HUDEP-2 (cell line): ENCODE measurements around the gene SESN3.
"Not testable (repeated sequence)": the region's sequence is repeated elsewhere in the genome, so short reads cannot be mapped to it uniquely, and the experiment has no call there.

ENCODE experiments used
- DNase-seq, 76 experiments: peaks; one replicate each; lab custom pipeline; 2025; ENCODE audit not compliant: unreplicated experiment in 76 of 76; lab: John Stamatoyannopoulos, UW

The SESN3 gene

DNA sequence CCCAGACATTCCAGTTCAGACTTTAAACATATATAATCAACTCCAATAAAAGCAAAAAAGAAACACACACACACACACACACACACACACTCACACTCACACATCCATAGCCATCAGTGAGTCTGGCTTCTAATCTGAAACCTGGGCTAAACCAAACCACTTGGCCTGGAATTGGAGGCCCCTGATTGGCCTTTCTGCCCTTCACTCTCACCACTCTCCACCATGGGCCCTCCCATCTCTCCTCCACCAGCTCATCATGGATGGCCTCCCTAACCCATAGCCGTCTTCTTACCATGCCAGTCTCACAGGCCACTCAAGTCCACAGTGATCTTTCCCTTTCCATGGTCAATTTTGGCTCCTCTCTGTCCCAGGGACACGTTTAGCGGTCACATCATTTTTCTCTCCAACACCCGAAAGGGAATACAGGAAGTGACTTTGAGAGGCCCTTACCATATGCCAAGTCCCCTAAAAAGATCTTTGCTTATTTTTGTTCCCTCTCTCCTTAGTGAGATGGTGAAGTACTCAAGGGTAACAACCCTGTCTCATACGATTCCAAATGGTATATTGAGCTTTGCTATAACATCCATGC, 74.8 kb downstream of the SESN3 start:
- peak in 1 of 76 experiments; percentile 7 for DNase-seq

DNA sequence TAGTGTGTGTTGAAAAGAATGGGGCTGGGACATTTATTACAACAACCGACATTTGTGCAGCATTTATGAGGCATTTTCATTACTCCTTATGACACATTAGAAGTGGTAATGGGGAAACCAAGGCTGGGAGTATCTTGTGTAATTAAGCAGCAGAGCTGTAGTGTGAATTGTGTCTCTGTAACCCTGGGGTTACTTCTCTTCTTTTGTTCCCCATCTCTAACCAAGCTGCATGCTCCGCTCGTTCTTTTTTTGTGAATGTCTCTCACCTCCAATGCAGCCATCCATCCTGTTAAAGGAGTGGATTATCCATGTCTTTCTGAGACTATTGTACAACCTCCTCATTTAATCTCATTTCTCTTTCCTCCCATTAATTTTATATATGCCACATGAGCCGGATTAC, 75.6 kb downstream of the SESN3 start:
- DNase-seq, result no peak

DNA sequence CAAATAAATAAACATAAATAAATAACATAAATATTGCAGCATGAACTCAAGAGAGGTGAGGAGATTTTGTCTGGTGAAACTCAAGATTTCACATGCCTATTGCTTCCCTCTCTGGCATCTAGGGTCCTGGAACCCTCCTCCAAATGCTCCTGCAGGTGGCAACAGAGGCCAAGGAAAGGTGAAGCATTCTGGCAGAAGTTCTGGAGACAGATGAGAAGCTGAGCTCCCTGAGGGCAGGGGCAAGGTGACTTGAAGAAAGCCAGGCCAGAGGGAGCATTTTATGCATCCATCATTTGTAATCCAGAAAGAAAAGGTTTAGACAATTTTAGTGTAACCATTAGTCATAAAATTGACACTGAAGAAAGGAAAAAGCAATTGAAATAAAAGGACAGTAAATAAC, 76.5 kb downstream of the SESN3 start:
- peak in 66 of 76 experiments; percentile 11 to 81 (median 52) for DNase-seq

DNA sequence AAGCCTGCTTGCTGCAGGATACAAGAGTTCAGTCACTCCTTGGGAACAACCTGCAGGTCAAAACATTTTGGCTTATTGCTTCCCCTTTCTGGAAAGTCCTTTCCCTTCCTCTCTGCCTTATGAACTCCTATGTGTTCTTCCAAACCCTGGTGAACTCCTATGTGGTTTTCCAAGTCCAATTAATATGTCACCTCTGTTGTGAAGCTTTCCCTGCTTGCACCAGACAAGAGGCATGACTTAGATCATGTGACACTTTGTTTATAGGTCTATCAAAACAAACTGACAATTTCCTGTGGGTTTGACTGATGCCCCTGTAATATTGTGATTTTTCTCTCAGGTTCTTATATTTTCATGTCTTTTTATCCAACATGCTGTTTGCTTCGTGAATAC, 77.2 kb downstream of the SESN3 start:
- DNase-seq, result peak in 5 of 76 experiments; percentile 12 to 58 (median 35)

DNA sequence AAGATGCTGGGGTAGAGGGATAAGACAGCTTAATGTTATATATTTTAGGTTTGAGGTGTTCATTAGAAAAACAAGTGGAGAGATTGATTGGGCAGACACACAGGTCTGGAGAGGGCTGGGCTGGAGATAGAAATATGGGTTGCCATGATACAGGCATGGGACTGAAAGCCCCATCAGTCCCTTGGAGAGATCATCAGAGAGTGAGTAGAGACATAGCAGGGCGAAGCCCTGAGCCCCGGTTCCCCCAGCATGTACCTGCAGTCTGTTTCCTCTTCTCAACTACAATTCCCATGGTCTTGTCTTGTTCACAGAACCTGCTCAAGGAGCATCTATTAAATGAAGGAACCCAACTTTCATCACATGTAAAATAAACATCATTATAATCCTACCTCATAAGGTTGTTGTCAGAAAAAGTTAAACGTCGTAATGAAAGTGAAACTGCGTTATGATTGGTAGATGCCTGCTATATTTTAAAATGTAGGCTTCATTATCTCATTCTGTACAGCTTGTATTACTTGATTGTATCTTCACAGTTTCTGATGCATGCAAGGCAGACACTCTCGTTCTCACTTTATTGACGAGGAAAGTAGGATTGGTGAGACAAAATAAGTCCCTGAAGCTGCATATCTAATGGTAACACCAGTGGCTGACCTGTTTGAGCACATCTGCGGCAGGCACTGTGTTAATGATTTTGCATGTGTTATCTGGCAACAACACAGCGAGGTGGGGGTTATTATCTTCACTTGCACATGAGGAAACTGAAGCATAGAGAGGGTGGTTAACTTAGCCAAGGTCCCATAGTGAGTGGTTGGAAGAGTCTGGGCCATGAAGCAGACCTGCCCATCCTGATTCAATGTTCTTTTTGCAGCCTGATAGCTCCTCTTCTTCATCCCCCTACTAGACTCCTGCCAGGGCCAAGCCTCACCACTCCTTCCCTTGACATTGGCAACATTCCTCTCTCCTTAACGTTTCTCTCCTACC, 77.8 kb downstream of the SESN3 start:
- peak in 75 of 76 experiments; percentile 20 to 98 (median 87) for DNase-seq

DNA sequence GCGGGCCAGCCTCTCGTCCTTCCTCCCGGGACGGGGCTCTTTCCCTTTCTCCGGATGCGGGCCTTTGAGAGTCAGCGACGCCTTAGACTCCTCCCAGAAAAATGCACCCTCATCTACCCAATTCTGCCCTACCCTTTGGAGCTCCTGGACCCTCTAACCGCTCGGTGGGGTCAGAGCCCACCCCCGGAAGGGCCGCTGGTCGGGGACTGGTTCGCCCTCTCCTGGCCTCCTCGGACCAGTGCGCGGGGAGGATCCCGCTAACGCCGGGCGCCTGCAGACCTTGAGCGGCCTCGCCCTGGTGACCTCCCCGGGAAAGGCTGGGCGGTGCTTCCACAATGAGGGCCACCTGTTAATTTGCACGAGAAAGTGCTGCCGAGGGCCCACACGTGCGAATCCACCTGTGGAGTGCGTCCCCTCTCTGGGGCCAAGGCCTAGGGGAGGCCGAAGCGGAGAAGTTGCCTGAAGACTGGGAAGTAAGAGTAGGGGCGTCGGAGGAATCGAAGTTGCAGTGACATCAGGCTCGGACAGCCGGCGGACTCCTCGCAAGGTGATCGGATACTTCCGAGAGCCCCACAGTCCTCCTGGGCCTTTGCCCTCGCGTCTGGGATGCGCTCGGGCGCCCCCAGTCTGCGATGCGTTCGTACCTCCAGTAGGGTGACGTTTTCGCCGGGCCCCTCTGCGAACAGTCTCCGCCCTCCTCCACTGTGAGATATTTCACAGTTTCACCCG, 79.9 kb downstream of the SESN3 start:
- peak in 75 of 76 experiments; percentile 47 to 96 (median 91) for DNase-seq

DNA sequence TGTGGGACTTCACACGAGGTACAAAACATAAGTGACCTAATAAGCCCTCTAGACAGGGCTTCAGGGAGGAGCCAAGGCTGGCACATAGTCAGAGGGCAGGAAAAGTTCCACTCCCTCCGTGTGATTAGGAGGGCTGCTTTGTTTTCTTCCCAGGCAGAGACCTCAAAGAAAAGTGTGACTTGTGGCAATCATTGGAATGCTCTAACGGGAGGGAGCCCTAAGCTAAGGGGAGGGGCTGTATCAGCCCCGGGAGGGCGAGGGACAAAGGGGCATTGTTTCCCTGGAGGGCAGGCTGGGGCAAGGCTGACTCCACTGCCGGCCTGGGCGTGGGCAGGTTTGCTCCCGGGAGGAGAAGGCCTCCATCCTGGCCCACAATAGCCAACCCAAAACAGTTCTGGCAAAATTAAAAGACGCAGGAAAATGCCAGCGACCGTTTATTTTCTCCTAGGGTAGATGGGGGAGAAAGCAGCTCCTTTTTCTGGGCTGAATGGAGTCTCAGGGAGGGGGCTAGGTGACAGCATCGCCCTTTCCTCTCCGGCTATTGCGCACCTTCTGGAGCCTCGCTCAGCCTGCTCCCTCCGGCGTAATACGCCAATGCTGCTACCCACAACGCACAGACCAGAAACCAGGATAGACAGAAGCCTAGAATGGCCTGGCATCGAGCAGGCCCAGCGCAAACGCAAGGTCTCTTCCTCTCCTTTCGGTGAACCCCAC, 81.2 kb downstream of the SESN3 start:
- peak in 27 of 76 experiments; percentile 8 to 57 (median 26) for DNase-seq

DNA sequence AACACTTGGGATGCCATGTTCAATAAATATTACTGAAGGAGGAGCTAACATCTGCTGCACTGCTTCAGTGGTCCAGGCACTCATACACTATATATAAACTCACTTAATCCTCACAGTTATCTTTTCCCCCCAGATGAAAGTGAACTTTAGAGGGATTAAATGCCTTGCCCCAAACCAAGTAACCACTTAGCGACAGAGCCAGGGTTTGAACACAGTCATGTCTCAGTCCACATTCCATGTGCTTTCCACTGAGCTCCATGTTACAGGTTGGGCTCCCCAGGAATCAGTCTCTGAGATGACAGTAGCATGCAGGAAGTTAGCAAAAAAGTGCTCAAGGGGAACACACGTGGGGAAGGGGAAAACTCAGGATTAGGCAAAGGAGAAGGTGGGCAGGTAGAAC, 82.1 kb downstream of the SESN3 start:
- peak in 11 of 76 experiments; percentile 1 to 61 (median 17) for DNase-seq

DNA sequence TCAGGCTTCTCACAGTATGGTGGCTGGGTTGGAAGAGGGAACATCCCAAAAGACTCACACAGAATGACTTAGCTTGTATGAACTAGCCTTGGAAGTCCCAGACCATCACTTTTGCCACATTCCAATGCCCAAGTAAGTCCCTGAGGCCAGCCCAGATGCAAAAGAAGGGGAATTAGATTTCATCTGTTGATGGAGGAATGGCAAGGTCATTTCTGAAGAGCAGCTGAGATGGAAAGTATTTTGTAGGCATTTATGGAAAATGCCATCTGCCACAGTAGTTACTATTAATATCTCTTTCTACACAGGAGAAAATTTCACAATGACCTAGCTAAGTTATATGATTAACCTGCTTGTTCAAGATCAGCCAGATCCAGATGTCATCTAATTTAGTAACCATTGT, 82.6 kb downstream of the SESN3 start:
- peak in 1 of 76 experiments; percentile 7 for DNase-seq

DNA sequence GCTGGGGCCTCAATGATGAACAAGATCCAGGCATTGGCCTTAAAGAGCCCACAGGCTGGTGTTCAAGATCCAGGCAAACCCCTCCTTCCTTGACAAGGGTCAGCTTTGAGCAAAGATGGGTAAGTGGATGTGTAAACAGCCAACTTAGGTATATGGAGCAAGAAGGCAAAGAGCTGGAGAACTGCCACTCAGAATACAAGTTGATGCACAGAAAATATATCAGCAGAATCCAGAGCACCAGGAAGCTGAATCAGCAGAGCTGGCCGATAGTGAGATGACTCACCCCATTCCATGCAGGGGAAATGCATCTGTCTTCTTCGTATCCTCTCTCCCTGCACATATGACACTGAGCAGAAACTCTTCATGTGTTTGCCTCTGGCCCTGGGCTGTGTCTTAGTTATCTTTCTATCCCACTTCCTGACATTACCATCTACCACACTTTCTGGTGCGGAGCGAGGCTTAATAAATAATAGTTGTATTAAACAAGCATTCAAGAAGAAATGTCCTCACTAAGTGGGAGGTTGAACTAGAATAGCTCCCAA, 83.6 kb downstream of the SESN3 start:
- DNase-seq, result peak in 74 of 76 experiments; percentile 10 to 90 (median 68)

DNA sequence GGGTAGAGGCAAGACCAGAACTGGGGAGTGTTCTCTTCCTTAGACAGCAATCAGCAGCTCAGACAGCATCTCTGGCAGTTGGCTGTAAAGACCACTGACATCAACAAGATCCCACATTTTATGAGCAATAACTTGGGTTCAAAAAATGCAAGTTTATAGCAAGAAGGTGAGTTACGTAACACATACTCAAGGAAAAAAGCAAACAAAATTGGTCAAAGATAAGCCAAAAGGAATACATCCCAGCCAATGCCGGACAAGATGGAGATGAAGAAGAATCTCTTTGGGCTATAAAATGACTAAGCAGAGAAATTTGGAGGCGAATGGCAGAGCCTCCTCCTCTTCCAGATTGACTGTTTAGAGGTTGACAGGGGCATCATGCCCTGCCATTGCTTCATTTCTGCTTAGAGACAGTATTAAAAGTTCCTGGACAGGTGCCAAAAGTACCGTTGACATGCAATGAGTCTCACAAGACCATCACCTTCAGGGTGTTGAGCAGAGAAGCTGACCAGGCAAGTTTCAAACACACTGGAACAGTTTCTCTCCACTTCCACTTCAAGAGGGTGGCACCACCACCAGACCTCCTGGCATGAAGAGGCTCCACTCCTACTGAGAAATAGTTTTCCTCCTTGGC, 85.5 kb downstream of the SESN3 start:
- peak in 1 of 76 experiments; percentile 9 for DNase-seq

DNA sequence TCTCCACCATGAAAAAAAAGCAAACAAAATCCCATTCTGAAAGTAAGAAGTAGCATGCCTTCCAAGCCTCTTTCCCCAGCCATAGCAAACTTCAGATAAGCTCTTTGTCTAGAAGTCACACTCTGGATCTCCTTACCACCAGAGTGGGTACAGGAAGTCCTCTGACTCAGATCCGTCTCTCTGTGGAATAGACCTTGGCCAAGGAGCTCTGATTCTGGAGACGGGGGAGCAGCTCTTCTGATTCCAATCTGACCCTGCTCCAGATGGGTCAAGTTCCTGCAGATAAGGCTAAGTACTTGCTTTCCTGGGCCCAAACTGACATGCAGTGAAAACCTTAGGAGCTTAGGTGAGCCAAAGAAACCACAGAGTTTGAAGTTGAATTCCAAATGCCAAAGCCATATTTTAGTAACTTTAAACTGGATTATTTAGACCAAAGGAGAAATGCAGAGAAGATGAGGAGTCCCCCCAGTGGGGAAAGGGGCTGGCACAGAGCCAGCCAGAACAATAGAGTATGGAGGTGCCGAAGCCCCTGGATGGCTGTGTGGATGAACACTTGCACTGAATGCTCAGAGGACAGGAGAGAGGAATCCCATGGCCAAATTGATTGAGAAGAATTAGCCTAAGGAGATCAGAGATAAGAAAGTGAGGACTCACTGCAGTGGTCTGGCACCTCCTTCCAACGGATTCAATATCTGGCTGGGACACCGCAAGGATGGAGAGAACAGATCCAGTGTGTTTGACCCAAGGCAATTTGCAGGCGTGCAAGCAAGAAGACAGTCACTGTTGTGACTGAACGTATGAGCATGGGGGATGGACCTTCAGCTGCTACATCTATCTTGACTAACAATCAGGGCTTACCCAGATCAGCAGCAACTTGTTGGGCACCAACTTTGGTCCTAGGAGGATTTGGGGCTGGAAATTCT, 86.4 kb downstream of the SESN3 start:
- DNase-seq, result peak in 28 of 76 experiments; percentile 6 to 54 (median 26)

DNA sequence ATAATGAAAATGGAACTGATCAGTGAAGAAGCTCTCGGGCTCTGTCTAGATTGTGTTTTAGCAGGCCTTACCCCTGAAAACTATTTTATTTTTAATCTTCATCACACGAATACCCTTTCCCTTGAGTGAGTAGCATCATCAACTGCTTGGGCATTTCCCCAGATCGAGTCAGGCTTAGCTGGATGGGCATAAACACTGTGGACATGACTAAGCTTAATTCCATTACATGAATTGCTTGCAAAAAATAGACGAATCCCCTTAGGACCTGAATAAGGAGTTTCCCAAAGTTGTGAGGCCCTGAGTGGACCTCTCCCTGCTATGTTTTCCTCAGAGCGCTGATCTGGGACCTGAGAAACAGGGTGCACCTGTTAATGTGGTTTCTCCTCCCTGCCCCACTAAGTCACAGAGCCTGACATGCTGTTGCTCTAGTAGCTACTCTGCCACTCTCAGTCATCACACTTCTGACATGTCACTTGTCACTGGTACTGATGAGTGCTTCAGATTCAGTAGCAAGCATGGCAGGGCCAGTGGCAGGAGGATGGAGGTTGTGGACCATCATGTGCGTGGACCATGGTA, 87.8 kb downstream of the SESN3 start:
- no peak for DNase-seq

DNA sequence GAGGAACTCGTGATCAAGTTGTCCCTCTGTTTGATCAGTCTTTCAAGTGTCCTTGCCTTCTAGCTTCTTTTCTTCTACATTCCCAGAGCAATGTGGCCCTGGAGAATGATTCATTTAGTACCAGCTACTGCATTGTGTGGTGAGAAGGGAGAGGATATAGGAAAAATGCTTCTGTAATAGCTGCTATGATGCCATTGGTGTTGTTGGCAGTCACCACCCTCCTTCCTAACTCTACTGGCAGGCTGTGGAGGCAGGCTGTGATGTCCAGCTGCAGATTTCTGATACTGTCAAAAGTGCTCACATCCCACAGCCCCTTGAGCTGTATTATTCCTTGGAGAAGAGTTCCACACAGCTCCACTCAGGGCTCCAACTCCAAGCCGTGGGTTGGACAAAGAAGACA, 88.6 kb downstream of the SESN3 start:
- DNase-seq, result no peak

DNA sequence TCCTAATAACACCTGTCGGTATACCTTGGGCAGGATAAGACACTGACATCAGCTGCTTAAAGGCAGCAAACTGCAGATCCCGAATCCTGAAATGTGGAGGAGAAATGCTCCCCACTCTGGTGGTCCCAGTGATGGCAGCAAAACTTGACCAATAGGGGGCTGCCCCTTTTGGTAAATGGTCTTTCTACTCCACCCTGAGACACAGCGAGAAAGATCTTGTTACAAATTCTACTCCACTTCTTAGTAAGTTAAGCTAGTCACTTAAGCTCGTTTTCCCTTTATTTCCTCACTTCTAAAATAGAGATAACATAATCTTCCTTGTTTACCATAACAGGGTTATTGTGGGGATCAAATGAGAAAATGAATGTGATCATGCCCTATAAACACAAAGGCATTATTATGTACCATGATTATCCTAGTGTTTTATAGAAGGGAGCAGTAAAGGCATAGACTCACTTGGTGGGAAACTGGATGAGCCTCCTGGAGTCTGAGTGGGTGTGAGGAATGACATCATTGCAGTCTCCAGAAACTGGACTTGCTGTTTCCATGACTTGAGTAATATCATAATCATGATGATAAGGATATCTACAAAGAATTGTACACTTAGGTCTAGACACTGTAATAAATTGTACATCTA, 90.5 kb downstream of the SESN3 start:
- DNase-seq, result no peak

DNA sequence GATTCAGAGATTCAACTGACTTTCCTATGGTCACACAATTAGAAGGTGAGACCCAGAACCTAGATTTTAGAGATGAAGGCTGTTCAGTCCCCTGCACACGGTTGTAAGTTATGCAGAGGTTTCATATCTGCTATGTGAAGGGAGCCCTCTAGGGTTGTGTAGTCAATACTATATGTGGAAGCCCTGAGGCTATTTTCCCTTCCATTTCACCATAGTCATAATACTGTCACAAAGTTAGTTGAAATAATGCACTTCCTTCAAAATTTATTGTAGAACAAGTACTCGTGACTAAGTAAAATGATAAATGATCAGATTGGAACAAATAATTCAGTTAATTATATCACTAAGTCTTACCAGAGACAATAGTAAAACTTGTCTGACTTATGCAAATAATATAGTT, 92.6 kb downstream of the SESN3 start:
- peak in 5 of 76 experiments; percentile 9 to 53 (median 19) for DNase-seq

DNA sequence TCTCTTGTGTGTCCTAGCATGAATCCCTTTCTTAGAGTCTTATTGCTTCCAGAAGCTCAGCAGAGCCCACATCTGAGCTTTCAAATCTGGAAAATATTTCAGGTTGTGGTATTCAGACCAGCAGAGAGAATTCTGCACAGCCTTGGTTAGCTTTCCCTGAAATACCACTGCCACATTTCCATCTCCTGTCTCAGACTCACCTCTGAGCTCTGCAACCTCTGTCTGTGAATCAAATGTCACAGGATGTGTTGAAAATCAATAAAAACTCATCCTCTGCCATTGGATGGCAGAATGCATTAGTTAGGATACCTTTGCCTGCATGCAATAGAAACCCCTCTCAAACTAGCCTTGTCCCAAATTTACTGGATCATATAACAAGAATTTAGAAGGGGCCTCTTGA, 93.7 kb downstream of the SESN3 start:
- DNase-seq, result no peak

DNA sequence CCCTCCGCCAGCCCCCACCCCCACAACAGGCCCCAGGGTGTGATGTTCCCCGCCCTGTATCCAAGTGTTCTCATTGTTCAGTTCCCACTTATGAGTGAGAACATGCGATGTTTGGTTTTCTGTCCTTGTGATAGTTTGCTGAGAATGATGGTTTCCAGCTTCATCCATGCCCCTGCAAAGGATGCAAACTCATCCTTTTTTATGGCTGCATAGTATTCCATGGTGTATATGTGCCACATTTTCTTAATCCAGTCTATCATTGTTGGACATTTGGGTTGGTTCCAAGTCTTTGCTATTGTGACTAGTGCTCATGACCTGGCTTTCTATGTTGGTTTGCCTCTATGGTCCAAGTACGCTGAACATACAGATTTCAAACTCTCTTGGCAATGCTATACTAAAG, 94.3 kb downstream of the SESN3 start:
- not testable (repeated sequence) for DNase-seq
